ENCODE results near the gene PADI3. TPM values are rescaled to one million over a fixed set of nuclear protein-coding genes. Genes with fewer than 3 reads are reported as not detected.
A peak's percentile ranks its signal among the peaks of the same experiment; 100 is the strongest.

PADI3 gene
- total and polyA plus RNA-seq, 9 of the 15 experiments (the other 6 are each of a cell fraction or from before 2014, with no cell fraction given), result not detected

GRCh38 chr1:17230671-17231310 lies 18.1 kb upstream of the PADI3 start:
- Histone ChIP-seq H3K9me1 (ENCODE audit: control insufficient read depth, insufficient read depth, low read length) (no peaks in the 10 kb centered on the region), H3K9ac (ENCODE audit: insufficient read depth in 1 of 2, low read depth in 2 of 2, low read length in 2 of 2) (no peak overlapping the region), H3K4me3 (no peak overlapping the region), H4K20me1 (replicated peaks; ENCODE audit: control insufficient read depth, insufficient read depth, low read length) (peaks cover 9% of the 10 kb centered on the region), H3K27ac (ENCODE audit: extremely low read depth, low read depth, low read length) (no peak overlapping the region), H2AFZ (ENCODE audit: low read depth, low read length) (no peak overlapping the region), H3K9me3 (replicated peaks; ENCODE audit: control insufficient read depth, insufficient read depth, low read depth, low read length) (no peaks in the 10 kb centered on the region), H3K36me3 (ENCODE audit: control insufficient read depth, insufficient read depth, low read length) (no peaks in the 10 kb centered on the region), H3K79me2 (ENCODE audit: control insufficient read depth, insufficient read depth, low read length) (no peaks in the 10 kb centered on the region), H3K27me3 (ENCODE audit: control insufficient read depth in 2 of 2, insufficient read depth in 2 of 2, low read length in 2 of 2) (peaks cover 5 to 66% of the 10 kb centered on the region in 2 experiments), H3K4me1 (replicated peaks in 1 of 2; ENCODE audit: control insufficient read depth in 2 of 2, insufficient read depth in 2 of 2, low read length in 2 of 2) (no peaks in the 10 kb centered on the region), H3K4me2 (ENCODE audit: insufficient read depth, low read length) (no peak overlapping the region)
- DNase-seq (ENCODE audit: extremely low read depth in 1 of 4, low spot score in 3 of 4), result no peak
- ChIA-PET POLR2A (no interaction called here), CTCF (ENCODE audit: low intra/inter-chr PET ratio) (no interaction called here)
- WGBS (ENCODE audit: insufficient coverage, low coverage, missing lambda C conversion rate), result 6% methylated on average over 8 of the region's 8 CpGs
- ATAC-seq, result peak; percentile 38; the same call in 2 of the 3 replicates
- no TSS peak for BruUV-seq (replicated peaks)
- intact Hi-C loops (cut with micrococcal nuclease), result no loop called here
- no peak for FAIRE-seq
- TF ChIP-seq SMAD2 (IDR thresholded peaks at IDR 0.05; ENCODE audit: low read depth, low read length), result no peak
- peak; percentile 91 for TF ChIP-seq ZKSCAN1 (IDR thresholded peaks at IDR 0.05; ENCODE audit: low read depth, low read length)
- in situ Hi-C loops (cut with MboI), result loop anchor here (5.0 kb wide), 1 partner anchor 103 kb away; no protein-coding TSS in a partner anchor

- no peak overlapping the region for H3K9ac ChIP-seq (ENCODE audit: insufficient read depth in 1 of 2, low read depth in 2 of 2, low read length in 2 of 2)
- H3K79me2 ChIP-seq (ENCODE audit: control insufficient read depth, insufficient read depth, low read length), result no peaks in the 10 kb centered on the region
- no peak for DNase-seq (ENCODE audit: extremely low read depth in 1 of 4, low spot score in 3 of 4)
- CTCF ChIA-PET (ENCODE audit: low intra/inter-chr PET ratio), result interaction anchor here (0.6 kb wide), 1 partner anchor 91 kb away, joined by 3 read pairs; no protein-coding TSS in a partner anchor
- H3K9me1 ChIP-seq (ENCODE audit: control insufficient read depth, insufficient read depth, low read length), result peaks cover 4% of the 10 kb centered on the region
- H3K27ac ChIP-seq (ENCODE audit: extremely low read depth, low read depth, low read length), result no peak overlapping the region
- no peak overlapping the region for H3K4me3 ChIP-seq
- H4K20me1 ChIP-seq (replicated peaks; ENCODE audit: control insufficient read depth, insufficient read depth, low read length), result peaks cover 14% of the 10 kb centered on the region
- H2AFZ ChIP-seq (ENCODE audit: low read depth, low read length), result no peak overlapping the region
- H3K4me1 ChIP-seq (replicated peaks in 1 of 2; ENCODE audit: control insufficient read depth in 2 of 2, insufficient read depth in 2 of 2, low read length in 2 of 2), result peaks cover 0 to 3% of the 10 kb centered on the region in 2 experiments; a peak in 1 of 5 replicates
- under 1% methylated on average over 22 of the region's 22 CpGs for WGBS (ENCODE audit: insufficient coverage, low coverage, missing lambda C conversion rate)
- peak; percentile 6 for FAIRE-seq
- BruUV-seq (replicated peaks), result no TSS peak
- no peak for ATAC-seq
- no peak overlapping the region for H3K4me2 ChIP-seq (ENCODE audit: insufficient read depth, low read length)
- intact Hi-C loops (cut with micrococcal nuclease), result no loop called here
- H3K9me3 ChIP-seq (replicated peaks; ENCODE audit: control insufficient read depth, insufficient read depth, low read depth, low read length), result no peaks in the 10 kb centered on the region
- POLR2A ChIA-PET, result interaction anchor here (0.9 to 1.4 kb wide), 5 partner anchors 10 to 112 kb away, joined by 3 to 4 read pairs (median 3); no protein-coding TSS in a partner anchor
- TF ChIP-seq SIN3B (IDR thresholded peaks at IDR 0.05; ENCODE audit: low read depth) (no peak), ZBED1 (IDR thresholded peaks at IDR 0.05) (no peak), MECOM (CRISPR knock-in tag; IDR thresholded peaks at IDR 0.05) (no peak), TRIM24 (IDR thresholded peaks at IDR 0.05) (no peak), RAD21 (CRISPR knock-in tag; conservative IDR thresholded peaks at IDR 0.05 in 1 of 2, IDR thresholded peaks at IDR 0.05 in 1 of 2) (no peak), MAX (CRISPR knock-in tag; IDR thresholded peaks at IDR 0.05) (no peak), CHD4 (IDR thresholded peaks at IDR 0.05; ENCODE audit: insufficient read depth, insufficient replicate concordance, low read depth, low read length, poor library complexity, severe bottlenecking) (no peak)
- in situ Hi-C loops (cut with MboI), result loop anchor here (5.0 kb wide), 1 partner anchor 106 kb away; no protein-coding TSS in a partner anchor
- peaks cover 2 to 57% of the 10 kb centered on the region in 2 experiments for H3K27me3 ChIP-seq (ENCODE audit: control insufficient read depth in 2 of 2, insufficient read depth in 2 of 2, low read length in 2 of 2)
- no peaks in the 10 kb centered on the region for H3K36me3 ChIP-seq (ENCODE audit: control insufficient read depth, insufficient read depth, low read length)
Observed at GRCh38 chr1:17232759-17233661, 15.9 kb upstream of the PADI3 start.
